Fibroblast of lung (primary cell): ENCODE data around the gene IL16.

Source experiments
- CTCF ChIP-seq, 2 donors: IDR thresholded peaks in 1 of 2; conservative IDR thresholded peaks in 1 of 2; 1 replicate in 1 of 2; 2 replicates in 1 of 2; pipeline ENCODE4 v1.5.1; 2011 to 2012; ENCODE audit warnings: low read length in 2 of 2, control low read depth in 1 of 2, inconsistent platforms in 1 of 2, low read depth in 1 of 2, mild to moderate bottlenecking in 1 of 2
- EZH2 ChIP-seq: IDR thresholded peaks from 2 replicates; pipeline ENCODE4 v1.5.1; 2012; ENCODE audit warnings: low read length, control low read depth, mild to moderate bottlenecking; ENCODE audit errors: missing control alignments

GRCh38 chr15:81289910-81290309 lies 93.2 kb downstream of the IL16 start:
- TF ChIP-seq CTCF (conservative IDR thresholded peaks at IDR 0.05 in 1 of 2, IDR thresholded peaks at IDR 0.05 in 1 of 2; ENCODE audit: low read depth in 1 of 2, low read length in 2 of 2) (no peak), EZH2 (no peak)
